Measurements from ENCODE around the gene MACROH2A2. TPM values are rescaled to one million over a fixed set of nuclear protein-coding genes. Genes with fewer than 3 reads are reported as not detected.

The MACROH2A2 gene
- total and polyA plus RNA-seq, 10 of the 15 experiments (the other 5 are each of a cell fraction or from before 2014, with no cell fraction given): 0.14 to 0.24 TPM; not detected in 8

- Histone ChIP-seq H3K4me3 (no peak overlapping the region), H3K36me3 (ENCODE audit: control insufficient read depth in 2 of 2, insufficient read depth in 2 of 2, low read length in 1 of 2) (peaks cover 6 to 24% of the 10 kb centered on the region in 2 experiments), H4K20me1 (ENCODE audit: control insufficient read depth, insufficient read depth) (no peaks in the 10 kb centered on the region), H2AFZ (ENCODE audit: control insufficient read depth, low read depth, low read length) (no peak overlapping the region), H3K27ac (ENCODE audit: control insufficient read depth, insufficient read depth) (no peak overlapping the region), H3K4me1 (ENCODE audit: control insufficient read depth, insufficient read depth, low read length) (peaks cover 21% of the 10 kb centered on the region), H3K79me2 (ENCODE audit: control insufficient read depth, insufficient read depth, low read length) (peaks cover 57% of the 10 kb centered on the region), H3K9ac (ENCODE audit: control insufficient read depth, insufficient read depth, low read length) (no peak overlapping the region), H3K27me3 (replicated peaks in 1 of 2; ENCODE audit: control insufficient read depth in 2 of 2, insufficient read depth in 2 of 2, low read length in 1 of 2) (no peaks in the 10 kb centered on the region), H3K4me2 (ENCODE audit: control insufficient read depth, insufficient read depth) (no peak overlapping the region), H3K9me3 (replicated peaks; ENCODE audit: control insufficient read depth, insufficient read depth, low read length) (no peaks in the 10 kb centered on the region)
- ATAC-seq (no peak), DNase-seq (ENCODE audit: low read depth, low spot score) (no peak), FAIRE-seq (no peak)
- SMC1A ChIA-PET (ENCODE audit: uncharacterized antibody, unreplicated experiment): interaction anchor here (0.9 to 3.3 kb wide), 4 partner anchors 8 to 14 kb away, joined by 3 to 23 read pairs (median 4); partner anchors contain the start of genes SAR1A and TYSND1
- 33% methylated on average over 1 of the region's 1 CpG for WGBS (ENCODE audit: insufficient coverage, insufficient replicate concordance, low lambda C conversion rate, missing lambda C conversion rate)
- POLR2A ChIA-PET: interaction anchor here (1.0 to 2.4 kb wide), 2 partner anchors 11 to 61 kb away, joined by 5 to 9 read pairs; no protein-coding TSS in a partner anchor
- TF ChIP-seq NBN (IDR thresholded peaks at IDR 0.05) (no peak), PML (IDR thresholded peaks at IDR 0.05; ENCODE audit: low read length) (no peak), EED (IDR thresholded peaks at IDR 0.05; ENCODE audit: low read depth) (no peak)
- in situ Hi-C loops (cut with MboI): no loop called here
- CTCF ChIA-PET: interaction anchor here (0.6 to 3.7 kb wide), 4 partner anchors 11 to 203 kb away, joined by 3 to 35 read pairs (median 4); partner anchors contain the start of gene TYSND1
- intact Hi-C loops (cut with micrococcal nuclease; ENCODE audit: unreplicated experiment): no loop called here
- RAD21 ChIA-PET (ENCODE audit: unreplicated experiment): interaction anchor here (1.8 to 3.3 kb wide), 2 partner anchors 10 to 14 kb away, joined by 5 to 30 read pairs; partner anchors contain the start of genes SAR1A and TYSND1
- no TSS peak for BruUV-seq (replicated peaks)
Measured at GRCh38 chr10:70160798-70161197, 108.2 kb downstream of the MACROH2A2 start.

Other genes with a start within 250 kb of the MACROH2A2 start
- 13.7 and 14.6 TPM in 2 replicates for gene AIFM2, start 80.0 kb downstream of the MACROH2A2 start, total RNA-seq (2014; rRNA removed)
- 12.1 and 12.6 TPM in 2 replicates for gene AIFM2, start 80.0 kb downstream of the MACROH2A2 start, total RNA-seq (2014; rRNA removed; fragmentation: Illumina TruSeq; extraction: Trizol)
- gene AIFM2, start 80.0 kb downstream of the MACROH2A2 start, total RNA-seq (2021): 20.4 and 20.5 TPM in 2 replicates
- 11.7 and 17.5 TPM in 2 replicates for gene AIFM2, start 80.0 kb downstream of the MACROH2A2 start, polyA plus RNA-seq (2011; rRNA removed)
- gene AIFM2, start 80.0 kb downstream of the MACROH2A2 start, polyA plus RNA-seq (2014; fragmentation: Illumina TruSeq; extraction: Trizol): 5.7 and 12.2 TPM in 2 replicates
- 1 to 10 TPM; 4.5 to 8.0 TPM for gene AIFM2, start 80.0 kb downstream of the MACROH2A2 start, polyA plus RNA-seq (2014; fragmentation: Nextera tagmentation; extraction: Ambion mirVana)
- gene AIFM2, start 80.0 kb downstream of the MACROH2A2 start, polyA plus RNA-seq (2014; rRNA removed): 20.3 and 24.5 TPM in 2 replicates
- gene AIFM2, start 80.0 kb downstream of the MACROH2A2 start, polyA plus RNA-seq (2016; fragmentation: Nextera tagmentation; extraction: Ambion mirVana): 10 to 100 TPM; 26.8 to 30.8 TPM
- gene TYSND1, start 93.9 kb downstream of the MACROH2A2 start, total RNA-seq (2014; rRNA removed): 18.9 and 19.4 TPM in 2 replicates
- 8.1 and 8.7 TPM in 2 replicates for gene TYSND1, start 93.9 kb downstream of the MACROH2A2 start, total RNA-seq (2014; rRNA removed; fragmentation: Illumina TruSeq; extraction: Trizol)
- gene TYSND1, start 93.9 kb downstream of the MACROH2A2 start, total RNA-seq (2021): 20.0 and 21.4 TPM in 2 replicates
- gene TYSND1, start 93.9 kb downstream of the MACROH2A2 start, polyA plus RNA-seq (2011; rRNA removed): 3.5 and 5.6 TPM in 2 replicates
- 4.7 and 8.6 TPM in 2 replicates for gene TYSND1, start 93.9 kb downstream of the MACROH2A2 start, polyA plus RNA-seq (2014; fragmentation: Illumina TruSeq; extraction: Trizol)
- gene TYSND1, start 93.9 kb downstream of the MACROH2A2 start, polyA plus RNA-seq (2014; fragmentation: Nextera tagmentation; extraction: Ambion mirVana): 1 to 10 TPM; 1.9 to 4.5 TPM
- 16.7 and 17.4 TPM in 2 replicates for gene TYSND1, start 93.9 kb downstream of the MACROH2A2 start, polyA plus RNA-seq (2014; rRNA removed)
- 10 to 100 TPM; 15.2 to 18.8 TPM for gene TYSND1, start 93.9 kb downstream of the MACROH2A2 start, polyA plus RNA-seq (2016; fragmentation: Nextera tagmentation; extraction: Ambion mirVana)
- 45.4 and 60.3 TPM in 2 replicates for gene SAR1A, start 117.7 kb downstream of the MACROH2A2 start, total RNA-seq (2014; rRNA removed)
- gene SAR1A, start 117.7 kb downstream of the MACROH2A2 start, total RNA-seq (2014; rRNA removed; fragmentation: Illumina TruSeq; extraction: Trizol): 52.7 and 54.7 TPM in 2 replicates
- gene SAR1A, start 117.7 kb downstream of the MACROH2A2 start, total RNA-seq (2021): 77.3 and 81.3 TPM in 2 replicates
- gene SAR1A, start 117.7 kb downstream of the MACROH2A2 start, polyA plus RNA-seq (2011; rRNA removed): 85.0 and 101 TPM in 2 replicates
- 54.8 and 55.6 TPM in 2 replicates for gene SAR1A, start 117.7 kb downstream of the MACROH2A2 start, polyA plus RNA-seq (2014; fragmentation: Illumina TruSeq; extraction: Trizol)
- gene SAR1A, start 117.7 kb downstream of the MACROH2A2 start, polyA plus RNA-seq (2014; fragmentation: Nextera tagmentation; extraction: Ambion mirVana): 10 to 100 TPM; 69.4 to 81.1 TPM
- 29.3 and 33.2 TPM in 2 replicates for gene SAR1A, start 117.7 kb downstream of the MACROH2A2 start, polyA plus RNA-seq (2014; rRNA removed)
- gene SAR1A, start 117.7 kb downstream of the MACROH2A2 start, polyA plus RNA-seq (2016; fragmentation: Nextera tagmentation; extraction: Ambion mirVana): 10 to 100 TPM; 58.0 to 62.2 TPM
- 297 and 344 TPM in 2 replicates for gene PPA1, start 180.6 kb downstream of the MACROH2A2 start, total RNA-seq (2014; rRNA removed)
- gene PPA1, start 180.6 kb downstream of the MACROH2A2 start, total RNA-seq (2014; rRNA removed; fragmentation: Illumina TruSeq; extraction: Trizol): 334 and 338 TPM in 2 replicates
- 254 and 260 TPM in 2 replicates for gene PPA1, start 180.6 kb downstream of the MACROH2A2 start, total RNA-seq (2021)
- gene PPA1, start 180.6 kb downstream of the MACROH2A2 start, polyA plus RNA-seq (2011; rRNA removed): 452 and 655 TPM in 2 replicates
- 296 and 362 TPM in 2 replicates for gene PPA1, start 180.6 kb downstream of the MACROH2A2 start, polyA plus RNA-seq (2014; fragmentation: Illumina TruSeq; extraction: Trizol)
- gene PPA1, start 180.6 kb downstream of the MACROH2A2 start, polyA plus RNA-seq (2014; fragmentation: Nextera tagmentation; extraction: Ambion mirVana): 100 to 1,000 TPM; 224 to 386 TPM
- 346 and 396 TPM in 2 replicates for gene PPA1, start 180.6 kb downstream of the MACROH2A2 start, polyA plus RNA-seq (2014; rRNA removed)
- gene PPA1, start 180.6 kb downstream of the MACROH2A2 start, polyA plus RNA-seq (2016; fragmentation: Nextera tagmentation; extraction: Ambion mirVana): 100 to 1,000 TPM; 353 to 365 TPM
- gene NPFFR1, start 231.2 kb downstream of the MACROH2A2 start, total RNA-seq (2014; rRNA removed): not detected in 2 replicates
- not detected in 2 replicates for gene NPFFR1, start 231.2 kb downstream of the MACROH2A2 start, total RNA-seq (2014; rRNA removed; fragmentation: Illumina TruSeq; extraction: Trizol)
- gene NPFFR1, start 231.2 kb downstream of the MACROH2A2 start, total RNA-seq (2021): not detected in 2 replicates
- 0.01 TPM in 1 of 2 replicates, not detected in the other for gene NPFFR1, start 231.2 kb downstream of the MACROH2A2 start, polyA plus RNA-seq (2011; rRNA removed)
- gene NPFFR1, start 231.2 kb downstream of the MACROH2A2 start, polyA plus RNA-seq (2014; fragmentation: Illumina TruSeq; extraction: Trizol): not detected in 2 replicates
- not detected for gene NPFFR1, start 231.2 kb downstream of the MACROH2A2 start, polyA plus RNA-seq (2014; fragmentation: Nextera tagmentation; extraction: Ambion mirVana)
- not detected in 2 replicates for gene NPFFR1, start 231.2 kb downstream of the MACROH2A2 start, polyA plus RNA-seq (2014; rRNA removed)
- gene NPFFR1, start 231.2 kb downstream of the MACROH2A2 start, polyA plus RNA-seq (2016; fragmentation: Nextera tagmentation; extraction: Ambion mirVana): under 1 TPM in 1 of 2 experiments, not detected in 1; 0.03 TPM

Measured in GM12878 (cell line).